Panc1 (cell line): ENCODE data around the gene SLC25A39.

ENCODE experiments used
- TF ChIP-seq, protein P1 (sequence below): fragments of 450-650 bp; IDR thresholded peaks from 2 replicates; pipeline ENCODE4 v1.5.1; 2017; ENCODE audit warnings: mild to moderate bottlenecking
- TF ChIP-seq, protein P2 (sequence below), 2 experiments: IDR thresholded peaks; 2 replicates each; pipeline ENCODE4 v1.6.1; 2011 to 2012; ENCODE audit warnings: low read depth in 2 of 2, control low read depth in 1 of 2, low read length in 1 of 2, mild to moderate bottlenecking in 1 of 2, moderate library complexity in 1 of 2; ENCODE audit not compliant: insufficient read depth in 1 of 2

DNA sequence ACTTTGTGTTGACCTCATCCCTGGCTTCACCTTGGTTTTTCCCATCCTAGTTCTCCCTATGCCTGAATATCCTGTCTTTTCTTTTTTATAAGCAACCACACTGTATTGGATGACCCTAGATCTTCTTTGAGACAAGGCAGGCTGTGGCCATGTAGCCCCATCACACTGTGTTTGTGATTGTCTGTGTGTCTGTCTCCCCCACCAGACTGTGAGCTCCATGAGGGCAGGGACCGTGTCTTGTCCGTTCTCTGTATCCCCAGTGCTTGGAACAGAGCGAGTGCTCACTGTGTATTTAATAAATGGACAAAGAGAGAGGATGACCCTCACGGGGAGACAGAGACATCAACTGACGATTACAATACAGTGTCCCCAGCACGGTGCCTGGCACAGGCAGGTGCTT, 7.1 kb downstream of the SLC25A39 start:
- TF ChIP-seq, protein P1, sequence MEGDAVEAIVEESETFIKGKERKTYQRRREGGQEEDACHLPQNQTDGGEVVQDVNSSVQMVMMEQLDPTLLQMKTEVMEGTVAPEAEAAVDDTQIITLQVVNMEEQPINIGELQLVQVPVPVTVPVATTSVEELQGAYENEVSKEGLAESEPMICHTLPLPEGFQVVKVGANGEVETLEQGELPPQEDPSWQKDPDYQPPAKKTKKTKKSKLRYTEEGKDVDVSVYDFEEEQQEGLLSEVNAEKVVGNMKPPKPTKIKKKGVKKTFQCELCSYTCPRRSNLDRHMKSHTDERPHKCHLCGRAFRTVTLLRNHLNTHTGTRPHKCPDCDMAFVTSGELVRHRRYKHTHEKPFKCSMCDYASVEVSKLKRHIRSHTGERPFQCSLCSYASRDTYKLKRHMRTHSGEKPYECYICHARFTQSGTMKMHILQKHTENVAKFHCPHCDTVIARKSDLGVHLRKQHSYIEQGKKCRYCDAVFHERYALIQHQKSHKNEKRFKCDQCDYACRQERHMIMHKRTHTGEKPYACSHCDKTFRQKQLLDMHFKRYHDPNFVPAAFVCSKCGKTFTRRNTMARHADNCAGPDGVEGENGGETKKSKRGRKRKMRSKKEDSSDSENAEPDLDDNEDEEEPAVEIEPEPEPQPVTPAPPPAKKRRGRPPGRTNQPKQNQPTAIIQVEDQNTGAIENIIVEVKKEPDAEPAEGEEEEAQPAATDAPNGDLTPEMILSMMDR = no peak
- TF ChIP-seq, protein P2, sequence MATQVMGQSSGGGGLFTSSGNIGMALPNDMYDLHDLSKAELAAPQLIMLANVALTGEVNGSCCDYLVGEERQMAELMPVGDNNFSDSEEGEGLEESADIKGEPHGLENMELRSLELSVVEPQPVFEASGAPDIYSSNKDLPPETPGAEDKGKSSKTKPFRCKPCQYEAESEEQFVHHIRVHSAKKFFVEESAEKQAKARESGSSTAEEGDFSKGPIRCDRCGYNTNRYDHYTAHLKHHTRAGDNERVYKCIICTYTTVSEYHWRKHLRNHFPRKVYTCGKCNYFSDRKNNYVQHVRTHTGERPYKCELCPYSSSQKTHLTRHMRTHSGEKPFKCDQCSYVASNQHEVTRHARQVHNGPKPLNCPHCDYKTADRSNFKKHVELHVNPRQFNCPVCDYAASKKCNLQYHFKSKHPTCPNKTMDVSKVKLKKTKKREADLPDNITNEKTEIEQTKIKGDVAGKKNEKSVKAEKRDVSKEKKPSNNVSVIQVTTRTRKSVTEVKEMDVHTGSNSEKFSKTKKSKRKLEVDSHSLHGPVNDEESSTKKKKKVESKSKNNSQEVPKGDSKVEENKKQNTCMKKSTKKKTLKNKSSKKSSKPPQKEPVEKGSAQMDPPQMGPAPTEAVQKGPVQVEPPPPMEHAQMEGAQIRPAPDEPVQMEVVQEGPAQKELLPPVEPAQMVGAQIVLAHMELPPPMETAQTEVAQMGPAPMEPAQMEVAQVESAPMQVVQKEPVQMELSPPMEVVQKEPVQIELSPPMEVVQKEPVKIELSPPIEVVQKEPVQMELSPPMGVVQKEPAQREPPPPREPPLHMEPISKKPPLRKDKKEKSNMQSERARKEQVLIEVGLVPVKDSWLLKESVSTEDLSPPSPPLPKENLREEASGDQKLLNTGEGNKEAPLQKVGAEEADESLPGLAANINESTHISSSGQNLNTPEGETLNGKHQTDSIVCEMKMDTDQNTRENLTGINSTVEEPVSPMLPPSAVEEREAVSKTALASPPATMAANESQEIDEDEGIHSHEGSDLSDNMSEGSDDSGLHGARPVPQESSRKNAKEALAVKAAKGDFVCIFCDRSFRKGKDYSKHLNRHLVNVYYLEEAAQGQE (IDR thresholded peaks at IDR 0.05; ENCODE audit: insufficient read depth in 1 of 2, low read depth in 2 of 2, low read length in 1 of 2) = no peak
